NAMALWA (cell line): Measurements from ENCODE around the gene TRERF1.

Experiments used
- DNase-seq: peaks from one replicate; pipeline ENCODE4 v3.0.0-alpha.2; 2015; ENCODE audit warnings: low spot score

The TRERF1 gene

GRCh38 chr6:42424906-42425474, 26.7 kb downstream of the TRERF1 start:
- DNase-seq: no peak

GRCh38 chr6:42423244-42423643, 28.5 kb downstream of the TRERF1 start:
- DNase-seq: no peak

- DNase-seq: no peak
These were observed 31.0 kb downstream of the TRERF1 start for GRCh38 chr6:42420741-42421140.

GRCh38 chr6:42419490-42420280, 32.0 kb downstream of the TRERF1 start:
- no peak for DNase-seq

GRCh38 chr6:42418724-42419123, 33.0 kb downstream of the TRERF1 start:
- DNase-seq: no peak

GRCh38 chr6:42417641-42418112, 34.0 kb downstream of the TRERF1 start:
- DNase-seq: no peak

DNA sequence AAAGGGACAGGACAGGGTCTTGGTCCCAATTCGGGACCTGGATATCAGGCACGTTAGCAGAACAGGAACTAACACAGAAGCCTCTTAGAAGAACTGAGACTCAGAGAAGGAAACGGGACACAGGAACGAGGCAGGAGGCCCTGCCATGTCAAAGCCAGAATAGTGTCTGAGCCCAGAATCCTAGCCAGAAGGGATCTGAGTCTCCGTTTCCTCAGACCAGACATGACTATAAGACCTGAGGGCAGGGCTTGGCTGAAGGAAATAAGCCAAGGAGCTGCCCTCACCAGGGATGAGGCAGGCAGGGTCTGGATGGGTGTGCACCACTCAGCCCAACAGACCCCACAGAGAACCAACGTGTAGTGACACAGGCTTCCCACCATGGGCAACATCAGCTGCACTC, 40.3 kb downstream of the TRERF1 start:
- DNase-seq: no peak

DNA sequence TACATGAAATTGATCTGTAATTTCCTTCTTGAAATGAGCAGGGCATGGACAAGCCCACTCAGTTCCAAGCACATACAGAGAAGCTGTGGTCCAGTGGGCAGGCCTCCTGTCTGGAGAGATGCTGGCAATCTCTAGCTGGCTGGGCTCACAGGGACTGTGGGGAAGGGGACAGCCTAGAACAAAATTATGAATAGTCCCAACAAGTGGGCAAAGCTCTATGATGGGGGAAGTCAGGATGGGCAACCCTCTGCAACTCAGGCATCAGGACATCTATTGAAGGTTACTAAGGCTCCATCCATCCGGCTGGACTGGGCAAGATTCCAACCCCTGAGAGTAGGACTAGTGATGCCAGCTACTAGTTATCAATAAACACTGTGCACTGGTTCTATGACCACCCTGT, 40.9 kb downstream of the TRERF1 start:
- DNase-seq: no peak

GRCh38 chr6:42409581-42409980, 42.1 kb downstream of the TRERF1 start:
- peak; percentile 9 for DNase-seq

DNA sequence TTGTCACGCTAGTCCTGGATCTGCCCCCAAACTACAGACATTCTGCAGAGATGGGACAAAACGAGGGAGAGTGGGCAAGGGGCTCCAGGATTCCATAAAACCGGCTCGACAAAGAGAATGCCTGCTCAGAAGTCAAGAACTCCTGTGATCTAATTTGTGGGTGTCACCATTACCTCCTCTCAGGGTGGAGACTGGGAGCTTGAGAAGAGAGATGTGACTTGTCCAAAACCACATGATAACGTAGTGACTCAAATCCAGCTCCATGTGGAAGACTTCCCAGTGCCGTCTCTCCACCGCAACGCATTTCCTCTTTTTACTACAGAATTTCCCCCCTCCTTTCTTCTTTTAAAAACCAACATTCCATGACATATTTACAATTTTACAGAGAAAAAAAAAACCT, 44.3 kb downstream of the TRERF1 start:
- DNase-seq: no peak

DNA sequence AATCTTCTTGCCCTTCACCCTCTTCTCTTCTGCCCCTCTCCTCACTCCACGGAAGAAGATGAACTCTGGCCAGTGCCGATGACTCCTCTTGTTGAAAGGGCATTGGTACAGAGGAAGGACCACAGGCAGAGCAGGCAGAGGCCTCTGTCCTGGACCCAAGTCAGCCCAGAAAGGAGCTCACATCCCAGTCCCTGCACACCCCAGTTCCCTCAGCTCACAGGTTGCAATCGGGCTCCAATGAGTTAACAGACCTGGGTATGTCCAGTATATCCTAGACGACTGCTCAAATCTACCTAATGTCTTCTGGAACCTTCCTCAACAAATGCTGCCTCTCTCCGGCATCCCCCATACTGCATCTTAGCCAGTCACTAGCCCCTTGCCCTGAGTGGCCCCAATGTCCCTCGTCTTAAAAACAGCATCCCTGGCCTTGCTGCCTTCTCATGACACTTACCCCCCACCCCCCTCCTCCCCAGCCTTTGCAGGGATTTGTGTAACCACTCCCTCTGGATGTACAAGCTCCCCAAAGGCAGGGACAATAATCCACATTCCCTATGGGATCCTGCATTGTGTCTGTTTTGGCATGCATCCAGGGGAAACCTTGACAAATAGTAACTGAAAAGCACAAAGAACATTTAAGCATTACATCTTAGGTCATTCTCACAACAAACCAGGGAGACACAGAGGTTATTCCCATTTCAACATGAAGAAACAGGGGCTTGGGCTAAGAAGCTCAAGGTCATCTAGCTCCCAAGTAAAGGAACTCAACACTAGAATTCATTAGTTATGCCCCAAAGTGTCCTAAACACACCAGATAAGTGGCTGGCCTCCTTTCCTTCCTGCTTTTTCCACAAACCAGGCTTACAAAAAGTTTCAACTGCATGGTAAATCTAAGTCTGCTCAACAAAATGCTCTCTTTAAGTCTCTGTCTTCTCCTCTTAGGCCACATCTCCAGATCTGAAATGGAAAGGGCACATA, 45.1 kb downstream of the TRERF1 start:
- DNase-seq: no peak

GRCh38 chr6:42405021-42405420, 46.7 kb downstream of the TRERF1 start:
- DNase-seq: no peak

DNA sequence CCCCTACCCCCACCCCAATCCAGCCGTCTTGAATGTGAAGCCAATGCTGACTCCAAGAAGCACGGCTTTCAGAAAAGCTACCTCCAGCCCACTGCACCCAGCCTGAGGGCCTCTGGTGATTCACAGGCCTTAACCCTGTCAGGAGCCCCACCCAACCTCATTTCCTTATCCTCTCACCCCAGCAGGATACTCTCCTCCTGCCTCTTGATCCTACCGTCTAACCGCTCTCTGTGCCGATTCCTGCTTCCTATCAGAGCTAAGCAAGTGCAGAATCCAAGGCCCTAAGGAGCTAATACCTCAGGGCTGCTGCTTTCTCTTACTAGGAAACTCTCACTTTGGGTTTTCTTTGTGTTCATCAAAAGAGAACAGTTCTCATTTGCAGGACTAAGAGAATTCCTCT, 47.2 kb downstream of the TRERF1 start:
- DNase-seq: no peak

DNA sequence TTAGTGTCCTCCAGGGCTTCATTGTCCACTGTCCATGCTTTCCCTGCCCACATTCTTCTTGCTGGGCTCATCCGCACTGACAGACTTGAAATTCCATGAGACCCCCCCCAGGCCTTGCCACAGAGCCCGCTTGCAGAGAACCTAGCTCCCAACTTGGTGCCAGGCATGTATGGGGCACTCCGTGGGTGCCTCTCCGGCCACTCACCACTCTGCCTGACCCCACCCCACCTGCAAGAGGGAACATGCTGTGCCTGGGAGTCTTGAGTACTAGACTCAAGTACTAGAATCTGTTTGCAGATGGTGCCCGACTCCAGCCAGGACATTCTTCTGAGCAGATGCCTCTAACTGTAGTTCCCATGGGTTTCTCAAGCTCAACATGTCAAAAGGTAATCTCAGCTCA, 47.9 kb downstream of the TRERF1 start:
- DNase-seq: no peak

DNA sequence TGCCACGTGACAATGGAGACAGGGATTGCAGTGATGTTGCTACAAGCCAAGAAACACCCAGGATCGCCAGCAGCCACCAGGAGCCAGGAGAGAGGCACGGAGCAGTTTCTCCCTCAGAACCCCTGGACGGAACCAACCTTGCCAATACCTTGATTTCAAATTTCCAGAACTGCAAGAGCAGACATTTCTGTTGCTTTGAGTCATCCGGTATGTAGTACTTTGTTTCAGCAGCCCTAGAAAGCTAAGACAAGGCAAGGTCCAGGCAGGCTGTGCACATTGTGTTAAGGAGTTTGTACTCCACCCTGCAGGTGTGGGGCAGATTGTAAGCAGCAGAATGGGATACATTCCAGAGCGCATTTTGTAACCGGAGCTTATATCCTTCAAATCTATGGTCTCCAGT, 48.3 kb downstream of the TRERF1 start:
- no peak for DNase-seq

GRCh38 chr6:42402184-42402583, 49.5 kb downstream of the TRERF1 start:
- DNase-seq: no peak

DNA sequence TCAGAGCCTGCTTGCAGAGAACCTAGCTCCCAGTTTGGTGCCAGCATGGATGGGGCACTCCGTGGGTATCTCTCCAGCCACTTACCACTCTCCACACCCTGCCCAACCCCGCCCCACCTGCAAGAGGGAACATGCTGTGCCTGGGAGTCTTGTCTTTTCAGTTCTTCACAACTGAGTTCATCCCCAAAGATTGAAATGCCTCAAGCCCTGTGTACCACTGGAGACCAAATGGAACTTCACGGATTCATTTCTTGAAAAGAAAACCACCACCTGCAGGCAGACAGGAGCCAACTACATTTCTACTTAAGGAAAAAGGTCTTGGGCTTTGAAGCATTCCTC, 50.1 kb downstream of the TRERF1 start:
- no peak for DNase-seq

DNA sequence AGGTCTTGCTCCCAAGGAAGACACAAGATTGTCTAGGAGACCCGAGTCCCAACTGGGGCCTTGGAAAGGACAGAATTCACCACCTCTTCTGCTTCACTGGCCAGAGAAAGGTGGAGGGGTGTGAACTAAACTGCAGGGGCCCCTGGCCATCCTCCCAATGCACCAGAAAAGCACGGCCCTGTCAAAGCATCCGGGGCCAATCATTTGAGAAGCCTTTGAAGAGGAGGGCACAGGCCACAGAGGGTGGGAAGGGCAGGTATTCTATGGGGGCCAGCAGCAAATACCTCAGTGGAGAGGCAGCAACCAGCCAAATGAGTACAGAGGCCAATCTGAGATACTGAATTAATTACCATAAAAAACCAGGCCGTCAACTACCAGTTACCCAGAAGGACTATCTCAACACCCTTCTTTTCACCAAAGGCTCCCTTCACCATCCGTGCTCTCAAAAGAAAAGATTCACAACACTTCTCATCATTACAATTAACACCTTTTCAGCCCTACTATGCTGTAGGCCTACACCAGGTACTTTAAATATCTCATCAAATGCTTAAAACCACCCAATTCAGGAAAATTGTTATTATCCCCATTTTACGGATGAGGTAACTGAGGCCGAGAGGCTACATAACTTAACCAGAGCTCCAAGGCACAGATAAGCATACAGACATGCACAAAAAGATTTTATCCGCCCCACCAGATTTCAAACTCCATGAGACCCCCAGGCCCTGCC, 50.7 kb downstream of the TRERF1 start:
- no peak for DNase-seq

GRCh38 chr6:42400061-42400760, 51.5 kb downstream of the TRERF1 start:
- no peak for DNase-seq

DNA sequence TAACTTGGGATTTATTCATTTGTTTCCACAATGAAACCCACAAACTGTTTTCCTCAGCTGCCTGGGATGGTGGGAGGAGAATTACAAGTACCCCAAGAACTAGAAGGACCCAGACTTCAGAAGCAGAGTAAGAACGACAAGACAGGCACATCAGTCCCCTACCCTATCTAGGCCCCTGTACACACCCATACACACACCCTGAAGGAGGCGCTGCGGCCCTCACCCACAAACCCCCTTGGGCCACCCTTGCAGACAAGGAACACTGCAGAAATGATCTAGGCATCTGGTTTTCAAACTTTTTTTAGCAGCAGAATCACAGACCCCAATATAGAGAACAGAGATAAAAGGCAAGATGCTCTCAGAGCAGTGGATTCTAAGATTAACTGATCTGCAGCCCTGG, 55.0 kb downstream of the TRERF1 start:
- DNase-seq: no peak

DNA sequence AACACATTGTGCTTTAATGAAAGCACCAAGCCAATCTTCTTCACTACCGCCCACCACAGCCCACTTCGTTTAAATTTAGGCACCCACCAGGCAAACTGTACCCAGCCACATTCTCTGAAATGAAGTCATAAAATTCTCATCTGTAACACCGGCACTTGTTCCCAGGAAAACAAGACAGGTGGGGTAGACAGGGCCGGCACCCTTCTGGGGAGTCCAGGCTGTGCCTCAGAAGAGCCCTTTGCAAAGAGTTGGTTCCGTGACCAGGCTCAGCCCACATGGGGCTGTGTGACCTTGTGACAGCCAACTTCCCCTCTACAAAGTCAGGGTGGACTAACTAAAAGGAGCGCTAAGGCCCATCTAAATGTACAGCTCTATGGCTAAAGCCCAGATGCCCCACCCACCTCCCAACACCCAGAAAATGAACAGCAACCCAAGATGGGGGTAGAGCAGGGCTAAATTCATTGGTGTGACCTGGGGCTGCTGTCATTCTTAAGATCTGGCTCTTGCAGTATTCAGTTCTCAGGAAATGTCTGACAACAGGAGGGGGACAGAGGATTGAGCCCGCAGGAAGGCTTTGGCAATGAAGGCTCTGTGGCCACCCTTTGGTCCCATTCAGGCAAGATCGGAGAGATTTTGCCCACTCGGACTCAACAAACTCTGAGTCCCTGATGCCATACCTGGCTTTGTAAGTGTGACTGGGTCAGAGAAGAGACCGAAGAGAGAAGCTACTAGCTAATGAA, 56.7 kb downstream of the TRERF1 start:
- no peak for DNase-seq
